ENCODE results near the gene CFAP53. TPM values are rescaled to one million over a fixed set of nuclear protein-coding genes. Genes with fewer than 3 reads are reported as not detected.

Gene CFAP53
- total and polyA plus RNA-seq, 8 donors = 0.25 to 1.5 (median 0.39) TPM

DNA sequence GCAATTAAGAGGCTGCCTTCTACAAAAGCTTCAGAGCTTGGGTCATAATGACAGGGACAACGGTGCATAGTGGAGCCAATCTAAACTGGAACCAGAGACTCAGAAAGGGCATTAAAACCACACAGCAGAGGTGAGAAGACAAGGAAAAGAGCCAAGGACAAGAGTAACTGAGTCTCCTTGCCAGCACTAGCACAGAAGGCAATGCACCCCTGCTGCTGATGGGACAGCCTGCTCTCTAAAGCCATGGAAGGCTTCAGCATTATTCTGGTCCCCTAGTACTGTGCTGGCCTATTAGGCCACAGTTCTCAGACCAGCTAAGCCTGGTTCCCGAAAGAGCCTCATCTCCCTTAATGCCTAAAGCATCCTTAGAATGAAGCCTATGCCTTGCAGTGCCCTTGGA, 86.8 kb downstream of the CFAP53 start:
- Histone ChIP-seq H3K27me3 (no peaks in the 10 kb centered on the region), H3K9me3 (no peaks in the 10 kb centered on the region), H3K36me3 (no peaks in the 10 kb centered on the region), H3K27ac (no peak overlapping the region), H3K4me1 (no peaks in the 10 kb centered on the region), H3K4me3 (no peak overlapping the region)
- ATAC-seq (no peak), FAIRE-seq (no peak), DNase-seq (no peak)
- intact Hi-C loops (cut with DNase I) = no loop called here
- 92 to 97% methylated on average over 2 of the region's 2 CpGs for WGBS, 2 donors
- TF ChIP-seq, protein P1, sequence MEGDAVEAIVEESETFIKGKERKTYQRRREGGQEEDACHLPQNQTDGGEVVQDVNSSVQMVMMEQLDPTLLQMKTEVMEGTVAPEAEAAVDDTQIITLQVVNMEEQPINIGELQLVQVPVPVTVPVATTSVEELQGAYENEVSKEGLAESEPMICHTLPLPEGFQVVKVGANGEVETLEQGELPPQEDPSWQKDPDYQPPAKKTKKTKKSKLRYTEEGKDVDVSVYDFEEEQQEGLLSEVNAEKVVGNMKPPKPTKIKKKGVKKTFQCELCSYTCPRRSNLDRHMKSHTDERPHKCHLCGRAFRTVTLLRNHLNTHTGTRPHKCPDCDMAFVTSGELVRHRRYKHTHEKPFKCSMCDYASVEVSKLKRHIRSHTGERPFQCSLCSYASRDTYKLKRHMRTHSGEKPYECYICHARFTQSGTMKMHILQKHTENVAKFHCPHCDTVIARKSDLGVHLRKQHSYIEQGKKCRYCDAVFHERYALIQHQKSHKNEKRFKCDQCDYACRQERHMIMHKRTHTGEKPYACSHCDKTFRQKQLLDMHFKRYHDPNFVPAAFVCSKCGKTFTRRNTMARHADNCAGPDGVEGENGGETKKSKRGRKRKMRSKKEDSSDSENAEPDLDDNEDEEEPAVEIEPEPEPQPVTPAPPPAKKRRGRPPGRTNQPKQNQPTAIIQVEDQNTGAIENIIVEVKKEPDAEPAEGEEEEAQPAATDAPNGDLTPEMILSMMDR (IDR thresholded peaks at IDR 0.05) = no peak

DNA sequence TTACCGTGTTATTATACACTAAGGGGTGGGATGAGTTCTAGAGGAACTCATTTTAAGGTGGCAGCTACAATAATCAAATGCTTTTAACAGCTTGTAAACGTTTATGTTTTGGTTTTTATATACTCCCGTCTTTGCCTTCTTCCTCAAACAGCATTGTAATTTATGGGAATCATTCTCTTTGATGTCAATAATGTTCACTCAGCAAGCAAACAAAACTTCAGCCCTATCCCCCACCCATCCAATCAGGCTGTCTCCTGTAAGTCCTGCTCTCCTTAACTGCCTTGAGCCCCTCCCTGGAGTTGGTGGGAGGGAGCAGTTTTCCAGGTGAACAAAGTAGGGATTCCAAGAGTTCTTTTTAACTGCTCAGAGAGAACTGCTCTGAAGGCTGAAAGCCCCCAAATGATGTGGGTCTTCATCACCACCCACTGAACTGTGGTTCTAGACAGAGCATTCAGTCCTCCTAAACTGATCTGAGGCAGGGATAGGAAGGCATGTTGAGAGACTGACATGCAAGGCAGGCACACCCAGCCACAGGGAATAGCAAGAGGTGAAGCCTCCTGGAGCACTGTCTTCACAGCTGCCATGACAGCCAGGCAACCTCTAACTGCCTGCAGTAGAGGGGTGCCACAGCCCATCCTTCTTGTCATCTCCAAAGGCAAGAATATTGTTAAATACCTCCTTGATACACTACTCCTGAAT, 88.9 kb downstream of the CFAP53 start:
- Histone ChIP-seq H3K9me3 (no peaks in the 10 kb centered on the region), H3K4me3 (no peak overlapping the region), H3K27ac (no peak overlapping the region), H3K36me3 (no peaks in the 10 kb centered on the region), H3K4me1 (no peaks in the 10 kb centered on the region), H3K27me3 (no peaks in the 10 kb centered on the region)
- ATAC-seq (no peak), FAIRE-seq (no peak), DNase-seq (no peak)
- intact Hi-C loops (cut with DNase I) = no loop called here
- TF ChIP-seq, protein P1 (IDR thresholded peaks at IDR 0.05) = no peak
- 48 to 55% methylated on average over 3 of the region's 3 CpGs for WGBS, 2 donors

Other genes with a start within 250 kb of the CFAP53 start
- 10 to 100 TPM; 11.4 to 25.3 (median 14.3) TPM for gene MYO5B, start 71.3 kb downstream of the CFAP53 start, total RNA-seq
- gene MYO5B, start 71.3 kb downstream of the CFAP53 start, polyA plus RNA-seq = 1 to 10 TPM; 6.2 to 8.0 TPM
- gene MBD1, start 15.0 kb upstream of the CFAP53 start, total RNA-seq = 10 to 100 TPM; 27.2 to 46.9 (median 33.4) TPM
- 10 to 100 TPM; 36.5 to 38.1 TPM for gene MBD1, start 15.0 kb upstream of the CFAP53 start, polyA plus RNA-seq
- gene CXXC1, start 21.2 kb upstream of the CFAP53 start, total RNA-seq = 10 to 100 TPM; 39.6 to 71.1 (median 52.9) TPM
- gene CXXC1, start 21.2 kb upstream of the CFAP53 start, polyA plus RNA-seq = 100 to 1,000 TPM; 236 to 245 TPM
- gene SKA1, start 108.6 kb upstream of the CFAP53 start, total RNA-seq = under 1 TPM; 0.28 to 0.86 (median 0.44) TPM
- under 1 TPM; 0.05 to 0.15 TPM for gene SKA1, start 108.6 kb upstream of the CFAP53 start, polyA plus RNA-seq